Left cardiac atrium (tissue), 4 donors: ENCODE results near the gene IL1RAPL2. TPM values are rescaled to one million over a fixed set of nuclear protein-coding genes. Genes with fewer than 3 reads are reported as not detected.

Source experiments
- ATAC-seq, 2 donors: fragments of 200-7000 bp; cut with Tn5 transposase; one replicate each; pipeline ENCODE4 v1.9.1; 2020; ENCODE audit warnings: mild to moderate bottlenecking in 2 of 2, moderate library complexity in 2 of 2
- DNase-seq: peaks from one replicate; pipeline ENCODE4 v3.0.0-alpha.2; 2020
- intact Hi-C, 2 donors: fragments of 100-400 bp; cut with DNase I; formaldehyde crosslinking; loops; one replicate each; pipeline versions ENCODE4 v1.14.1 to v1.15.1; 2022 to 2023
- total RNA-seq, 2 donors: library from RNA; stranded (reverse); fragmentation: NEBNext Ultra II Directional; extraction: Animal tissue kit (Norgen Biotek cat#: 25700); gene quantifications; one replicate each; pipeline ENCODE4 v1.2.1, GENCODE V29; 2021
- donor health status: DM: no; HTN: yes; CAD: no.
- donor health status: DM: no; HTN: yes; CAD: no; lungs with severe emphysema.
- donor health status: DM: yes; HTN: yes; CAD: no.
- donor health status: Dilated cardiomyopathy.

The IL1RAPL2 gene
- total RNA-seq, 2 donors from 2014 or later: 0.09 TPM; not detected in 1

- DNase-seq (no peak), ATAC-seq (no peak)
- intact Hi-C loops: no loop called here
Observed at GRCh38 chrX:105700331-105700730, 1134.3 kb downstream of the IL1RAPL2 start.

- ATAC-seq (no peak), DNase-seq (no peak)
- intact Hi-C loops: no loop called here
Observed at GRCh38 chrX:105701310-105702052, 1135.5 kb downstream of the IL1RAPL2 start.

DNA sequence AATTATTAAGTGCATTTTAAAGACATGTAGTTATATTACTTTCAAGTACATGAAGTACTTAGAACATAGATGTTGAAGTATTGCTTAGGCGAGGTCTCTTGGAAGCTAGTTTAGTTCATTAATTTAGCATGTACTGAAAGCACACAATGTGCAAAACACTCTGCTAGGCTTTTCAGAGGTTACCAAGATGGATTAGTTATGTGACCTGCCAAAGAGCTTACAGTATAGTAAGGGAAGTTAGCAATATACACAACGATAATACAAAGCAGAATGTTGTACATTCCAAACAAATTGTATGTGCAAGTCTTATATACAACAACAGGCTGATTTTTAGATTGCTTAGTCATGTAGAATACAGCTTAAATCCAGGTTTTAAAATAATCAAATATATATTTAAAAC lies 1137.9 kb downstream of the IL1RAPL2 start:
- intact Hi-C loops: no loop called here
- no peak for DNase-seq
- no peak for ATAC-seq

DNA sequence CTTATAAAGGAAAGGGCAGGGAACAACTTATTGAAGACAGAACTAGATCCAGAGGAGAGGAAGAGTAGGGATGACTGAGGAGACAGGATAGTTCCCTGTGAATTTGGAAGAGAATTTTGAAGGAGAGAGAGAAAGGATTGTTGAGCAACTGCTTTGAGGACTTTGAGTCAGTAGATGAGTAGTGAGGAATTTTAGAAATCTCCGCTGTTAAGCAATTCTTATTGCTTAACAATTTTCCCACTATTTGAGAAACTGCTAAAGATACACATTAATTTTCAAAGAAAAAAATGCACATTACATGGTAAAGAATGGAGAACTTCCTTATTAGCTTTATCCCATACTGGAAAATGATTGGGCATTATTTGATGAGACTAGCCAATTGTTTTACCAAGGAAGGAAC lies 1140.0 kb downstream of the IL1RAPL2 start:
- DNase-seq: no peak
- intact Hi-C loops: no loop called here
- no peak for ATAC-seq

DNA sequence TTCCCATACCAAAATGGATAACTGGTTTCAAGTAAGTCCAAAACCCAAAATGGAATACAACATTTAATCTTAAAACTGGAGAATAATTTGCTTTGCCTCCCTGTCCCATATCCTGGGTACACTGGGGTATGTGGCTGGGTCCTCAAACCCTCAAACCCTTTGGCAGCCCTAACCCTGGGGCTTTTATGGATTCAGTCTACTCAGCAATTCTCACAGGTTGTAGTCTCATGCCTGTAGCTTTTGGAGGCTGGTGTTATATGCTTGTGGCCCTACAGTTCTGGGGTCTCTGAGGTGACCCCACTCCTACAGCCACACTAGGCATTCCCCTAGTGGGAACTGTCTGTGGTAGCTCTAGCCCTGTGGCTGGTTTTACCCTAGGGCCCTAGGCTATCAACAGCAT lies 1145.8 kb downstream of the IL1RAPL2 start:
- intact Hi-C loops: no loop called here
- no peak for ATAC-seq
- no peak for DNase-seq

DNA sequence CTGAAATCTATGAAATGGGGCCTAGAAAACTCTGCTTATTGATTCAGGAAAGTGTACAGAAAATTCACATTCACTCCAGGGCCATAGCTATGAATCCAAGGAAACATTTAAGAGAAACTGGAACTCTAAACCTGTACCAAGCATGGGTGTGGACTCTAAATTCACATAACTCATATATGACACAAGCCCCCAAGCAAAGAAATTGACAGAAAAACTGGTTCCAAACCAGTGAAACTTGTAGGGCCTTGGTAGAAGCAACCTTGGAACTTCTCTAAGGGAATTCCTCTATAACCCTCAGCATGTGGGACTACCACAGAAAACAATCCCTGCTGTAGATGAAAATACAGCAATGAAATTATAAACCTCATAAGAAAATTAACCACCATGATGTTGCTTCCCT lies 1149.7 kb downstream of the IL1RAPL2 start:
- intact Hi-C loops: no loop called here
- DNase-seq (no peak), ATAC-seq (no peak)

GRCh38 chrX:105723966-105724735 lies 1158.2 kb downstream of the IL1RAPL2 start:
- ATAC-seq (no peak), DNase-seq (no peak)
- intact Hi-C loops: no loop called here

- intact Hi-C loops: no loop called here
- ATAC-seq (no peak), DNase-seq (no peak)
Observed at GRCh38 chrX:105725228-105725627, 1159.2 kb downstream of the IL1RAPL2 start.

DNA sequence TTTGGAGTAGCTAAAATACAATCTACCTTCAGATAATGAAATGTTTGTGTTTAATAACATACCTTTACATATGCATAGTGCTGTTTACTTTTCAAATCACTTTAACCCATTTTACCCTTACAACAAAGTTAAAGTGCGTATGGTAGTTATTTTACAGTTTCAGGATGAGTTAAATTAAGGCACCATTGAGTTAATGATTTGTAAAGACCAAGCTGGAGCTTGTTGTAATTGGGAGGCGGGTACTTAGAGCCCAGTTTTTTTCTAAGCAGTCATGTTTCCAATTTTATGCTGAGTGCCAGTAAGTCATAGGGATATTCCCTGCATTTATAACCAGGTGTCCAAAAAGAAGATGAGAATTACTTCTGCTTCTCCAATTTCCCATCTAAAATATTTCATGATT lies 1172.2 kb downstream of the IL1RAPL2 start:
- no peak for ATAC-seq
- no peak for DNase-seq
- intact Hi-C loops: no loop called here

GRCh38 chrX:105744291-105744690 lies 1178.3 kb downstream of the IL1RAPL2 start:
- no peak for DNase-seq
- intact Hi-C loops: no loop called here
- no peak for ATAC-seq

DNA sequence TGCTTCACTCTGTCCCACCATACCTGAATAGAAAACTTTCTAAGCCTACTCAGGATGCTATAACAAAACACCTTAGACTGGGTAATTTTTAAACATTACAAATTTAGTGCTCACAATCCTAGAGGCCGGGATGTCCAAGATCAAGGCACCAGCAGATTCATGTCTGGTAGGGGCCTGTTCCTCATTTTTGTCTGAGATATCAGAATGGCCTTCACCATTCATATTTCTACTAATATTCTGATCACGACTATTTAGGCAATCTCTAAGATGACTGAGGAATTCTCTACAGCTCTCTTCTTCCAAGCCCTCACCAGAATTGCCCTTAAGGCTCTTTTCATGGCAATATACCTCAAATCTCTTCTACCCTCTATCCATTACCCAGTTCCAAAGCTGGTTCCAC lies 1178.9 kb downstream of the IL1RAPL2 start:
- ATAC-seq (no peak), DNase-seq (no peak)
- intact Hi-C loops: no loop called here

- intact Hi-C loops: no loop called here
- ATAC-seq: no peak
- no peak for DNase-seq
Observed at GRCh38 chrX:105745863-105746262, 1179.9 kb downstream of the IL1RAPL2 start.

DNA sequence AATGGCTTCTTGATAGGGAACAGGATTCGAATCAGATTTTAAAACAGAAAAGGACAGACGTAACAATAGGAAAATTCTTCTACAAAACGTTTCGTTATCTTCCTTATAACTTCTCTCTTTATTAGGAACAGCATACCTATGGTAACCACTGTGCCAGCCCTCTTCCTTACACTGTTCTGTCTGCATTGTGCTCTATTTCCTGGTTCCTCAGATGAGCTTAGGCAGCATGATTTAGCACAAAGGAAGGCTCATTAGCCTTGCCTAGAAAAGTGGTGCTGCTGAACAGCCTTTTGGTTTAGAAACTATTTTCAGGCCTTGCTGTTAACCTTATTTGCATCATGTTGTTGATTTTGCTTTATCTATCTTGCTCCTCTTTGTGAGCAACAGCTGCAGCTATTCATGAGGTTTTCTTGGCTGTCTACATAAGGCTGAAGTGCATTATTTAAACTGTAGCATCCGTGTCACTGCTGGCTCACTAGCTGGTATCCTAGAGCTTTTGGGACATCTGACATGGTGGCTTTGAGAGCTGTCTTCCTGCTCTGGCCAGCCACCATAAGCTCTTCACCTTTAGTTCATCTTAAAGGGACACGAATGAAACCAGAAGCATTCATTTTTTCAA lies 1186.4 kb downstream of the IL1RAPL2 start:
- intact Hi-C loops: no loop called here
- no peak for ATAC-seq
- DNase-seq: no peak

DNA sequence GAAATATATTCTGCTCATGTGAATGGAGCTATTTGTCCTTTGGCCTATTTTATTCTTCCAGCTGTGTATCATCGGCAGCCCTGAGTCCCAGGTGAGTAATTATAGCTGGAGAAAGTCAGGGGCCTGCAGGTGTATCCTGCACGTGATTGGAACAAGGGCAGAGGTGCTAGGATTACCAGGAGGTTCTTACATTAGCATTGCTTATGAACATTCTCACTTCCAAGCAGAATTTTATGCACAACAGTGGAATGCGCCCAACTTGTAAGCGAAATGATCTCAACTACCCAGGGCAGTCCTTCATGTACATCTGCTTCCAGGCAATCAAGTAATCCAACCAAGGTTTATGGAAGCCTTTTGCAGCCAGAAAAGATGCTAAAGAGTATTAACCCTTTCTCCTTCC lies 1187.4 kb downstream of the IL1RAPL2 start:
- DNase-seq (no peak), ATAC-seq (no peak)
- intact Hi-C loops: no loop called here

- DNase-seq: no peak
- no peak for ATAC-seq
- intact Hi-C loops: no loop called here
Observed at GRCh38 chrX:105754286-105754964, 1188.4 kb downstream of the IL1RAPL2 start.

DNA sequence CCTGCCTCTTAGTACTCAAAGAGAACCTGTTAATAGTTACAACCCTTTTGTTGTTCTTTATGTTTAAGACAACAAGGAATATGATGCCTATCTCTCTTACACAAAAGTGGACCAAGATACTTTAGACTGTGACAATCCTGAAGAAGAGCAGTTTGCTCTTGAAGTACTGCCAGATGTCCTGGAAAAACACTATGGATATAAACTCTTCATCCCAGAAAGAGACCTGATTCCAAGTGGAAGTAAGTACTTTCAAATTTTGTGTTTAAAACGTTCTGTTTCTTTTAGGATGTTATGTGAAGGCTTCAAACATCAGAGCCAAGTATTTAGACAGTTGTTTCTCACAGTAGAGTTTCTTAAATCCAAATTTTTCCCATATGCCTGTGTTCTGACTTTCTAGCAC lies 1189.1 kb downstream of the IL1RAPL2 start:
- intact Hi-C loops: no loop called here
- ATAC-seq: no peak
- no peak for DNase-seq

- intact Hi-C loops: no loop called here
- peak; percentile 41 to 72 for ATAC-seq
- no peak for DNase-seq
Observed at GRCh38 chrX:105758754-105759153, 1192.8 kb downstream of the IL1RAPL2 start.

DNA sequence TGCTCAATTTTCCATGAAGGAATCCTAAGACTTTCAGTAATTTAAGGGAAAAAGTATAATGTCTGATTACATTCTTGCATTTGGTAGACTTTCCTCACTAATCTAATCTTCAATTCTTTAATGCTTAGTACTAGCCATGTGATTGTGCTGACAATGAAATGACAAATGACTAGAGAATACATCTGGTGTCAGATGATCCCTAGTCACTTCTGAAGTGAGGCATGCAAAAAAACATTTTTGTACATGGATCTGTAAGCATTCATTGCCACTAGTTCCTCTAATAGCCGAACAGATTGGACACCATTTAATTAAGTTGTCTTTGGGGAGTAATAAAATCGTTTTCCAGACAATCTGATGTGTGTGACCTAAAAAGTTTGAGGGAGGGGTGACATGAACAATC lies 1193.6 kb downstream of the IL1RAPL2 start:
- ATAC-seq (no peak), DNase-seq (no peak)
- intact Hi-C loops: no loop called here

- ATAC-seq (no peak), DNase-seq (no peak)
- intact Hi-C loops: no loop called here
Observed at GRCh38 chrX:105765691-105766090, 1199.7 kb downstream of the IL1RAPL2 start.

GRCh38 chrX:105773801-105774200 lies 1207.8 kb downstream of the IL1RAPL2 start:
- DNase-seq (no peak), ATAC-seq (no peak)
- intact Hi-C loops: no loop called here
